Measurements from ENCODE around the gene RGSL1. TPM values are rescaled to one million over a fixed set of nuclear protein-coding genes. Genes with fewer than 3 reads are reported as not detected.

The RGSL1 gene
- not detected for total RNA-seq

DNA sequence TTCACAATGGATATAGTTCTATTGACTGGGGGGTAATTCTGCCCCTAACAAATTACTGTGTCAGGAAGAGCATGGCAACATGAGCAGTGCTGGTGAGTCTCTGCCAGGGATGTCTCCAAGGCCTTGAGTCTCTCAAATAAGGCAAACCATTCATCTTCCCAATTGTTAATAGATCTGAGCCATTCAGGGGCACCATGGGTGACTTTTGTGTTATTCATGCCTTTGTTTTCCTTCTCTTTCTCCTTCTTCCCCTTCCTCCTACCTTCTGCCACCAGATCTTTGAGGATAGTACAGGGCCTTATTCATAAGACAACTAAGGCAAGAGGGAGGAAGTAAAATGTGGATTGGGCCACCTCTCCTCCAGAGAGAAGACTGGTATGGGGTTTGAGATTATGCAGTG, at the start of gene RGSL1:
Gene RGSL1, plus strand, starts transcription at position 60 of the 400 bp plus-strand sequence. Its CDS starts 20 bp downstream, at position 80.
- no peaks in the 10 kb centered on the region for H3K4me1 ChIP-seq
- no peaks in the 10 kb centered on the region for H3K36me3 ChIP-seq
- H3K9me3 ChIP-seq, result no peaks in the 10 kb centered on the region
- no peak within 1 kb of the TSS for H3K4me3 ChIP-seq
- H3K27me3 ChIP-seq, result no peaks in the 10 kb centered on the region
- no peak for TF ChIP-seq POLR2A (IDR thresholded peaks at IDR 0.05)
- TF ChIP-seq, protein P1, sequence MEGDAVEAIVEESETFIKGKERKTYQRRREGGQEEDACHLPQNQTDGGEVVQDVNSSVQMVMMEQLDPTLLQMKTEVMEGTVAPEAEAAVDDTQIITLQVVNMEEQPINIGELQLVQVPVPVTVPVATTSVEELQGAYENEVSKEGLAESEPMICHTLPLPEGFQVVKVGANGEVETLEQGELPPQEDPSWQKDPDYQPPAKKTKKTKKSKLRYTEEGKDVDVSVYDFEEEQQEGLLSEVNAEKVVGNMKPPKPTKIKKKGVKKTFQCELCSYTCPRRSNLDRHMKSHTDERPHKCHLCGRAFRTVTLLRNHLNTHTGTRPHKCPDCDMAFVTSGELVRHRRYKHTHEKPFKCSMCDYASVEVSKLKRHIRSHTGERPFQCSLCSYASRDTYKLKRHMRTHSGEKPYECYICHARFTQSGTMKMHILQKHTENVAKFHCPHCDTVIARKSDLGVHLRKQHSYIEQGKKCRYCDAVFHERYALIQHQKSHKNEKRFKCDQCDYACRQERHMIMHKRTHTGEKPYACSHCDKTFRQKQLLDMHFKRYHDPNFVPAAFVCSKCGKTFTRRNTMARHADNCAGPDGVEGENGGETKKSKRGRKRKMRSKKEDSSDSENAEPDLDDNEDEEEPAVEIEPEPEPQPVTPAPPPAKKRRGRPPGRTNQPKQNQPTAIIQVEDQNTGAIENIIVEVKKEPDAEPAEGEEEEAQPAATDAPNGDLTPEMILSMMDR (IDR thresholded peaks at IDR 0.05), result no peak
- no peak for TF ChIP-seq POLR2AphosphoS5 (IDR thresholded peaks at IDR 0.05)
- no peak for TF ChIP-seq EP300 (IDR thresholded peaks at IDR 0.05)
- no peak for DNase-seq (ENCODE audit: low spot score in 2 of 2)
- H3K27ac ChIP-seq, result no peak within 1 kb of the TSS

DNA sequence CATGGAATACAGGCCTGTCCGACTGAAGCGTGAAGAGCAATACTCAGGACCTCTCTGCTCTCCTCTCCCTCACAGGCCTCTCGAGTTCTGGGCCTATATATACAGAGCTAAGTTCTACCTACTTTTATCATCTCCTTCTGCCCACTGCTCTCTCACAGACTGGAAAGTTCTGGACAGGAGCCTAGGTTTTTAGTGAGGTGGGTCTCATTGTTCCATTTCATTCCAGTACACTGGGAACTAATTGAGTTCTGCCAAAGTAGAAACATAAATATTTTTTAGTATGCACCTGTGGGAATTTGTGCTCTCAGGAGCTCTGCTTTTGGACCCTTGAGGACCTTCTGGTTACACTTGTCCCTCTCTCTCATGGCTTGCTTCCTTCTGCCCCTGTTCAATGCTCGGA, 49.4 kb upstream of the RGSL1 start, which contains the start of gene TEDDM1:
Gene TEDDM1, minus strand, starts transcription at position 101 of the 400 bp plus-strand sequence. CDS start 182 bp downstream, outside the sequence.
- no peak for DNase-seq (ENCODE audit: low spot score in 2 of 2)

DNA sequence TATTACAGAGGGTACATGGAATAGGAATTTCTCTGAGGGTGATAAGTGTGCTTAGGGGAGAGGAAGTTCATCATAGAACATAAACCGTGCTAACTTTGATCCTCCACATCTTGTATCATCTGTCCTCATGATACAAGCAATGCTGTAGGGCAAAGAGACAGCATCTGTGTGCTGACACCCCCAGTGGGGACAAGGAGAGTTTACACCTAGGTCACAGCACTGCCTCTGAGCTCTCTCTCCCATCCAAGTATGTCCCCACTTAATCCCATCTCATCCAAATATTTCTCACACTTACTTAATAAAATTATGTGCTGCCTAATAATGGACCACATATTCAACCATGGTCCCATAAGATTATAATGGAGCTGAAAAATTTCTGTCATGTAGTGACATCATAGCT, 45.2 kb upstream of the RGSL1 start:
- Histone ChIP-seq H3K9me3 (no peaks in the 10 kb centered on the region), H3K27ac (no peak overlapping the region), H3K4me1 (no peaks in the 10 kb centered on the region), H3K36me3 (no peaks in the 10 kb centered on the region), H3K27me3 (peaks cover 8% of the 10 kb centered on the region), H3K4me3 (no peak overlapping the region)
- no peak for TF ChIP-seq EP300 (IDR thresholded peaks at IDR 0.05)
- no peak for TF ChIP-seq POLR2AphosphoS5 (IDR thresholded peaks at IDR 0.05)
- TF ChIP-seq, protein P1 (IDR thresholded peaks at IDR 0.05), result no peak
- TF ChIP-seq POLR2A (IDR thresholded peaks at IDR 0.05), result no peak
- DNase-seq (ENCODE audit: low spot score in 2 of 2), result no peak
- 42% methylated on average over 1 of the region's 1 CpG for WGBS

More for the DNA sequence above, 49.4 kb upstream of the RGSL1 start, which contains the start of gene TEDDM1:
- Histone ChIP-seq H3K9me3 (no peaks in the 10 kb centered on the region), H3K27ac (no peak within 1 kb of the TSS), H3K4me1 (peaks cover 11% of the 10 kb centered on the region), H3K27me3 (no peaks in the 10 kb centered on the region), H3K4me3 (no peak within 1 kb of the TSS), H3K36me3 (no peaks in the 10 kb centered on the region)
- TF ChIP-seq POLR2AphosphoS5 (IDR thresholded peaks at IDR 0.05) (no peak), EP300 (IDR thresholded peaks at IDR 0.05) (no peak), POLR2A (IDR thresholded peaks at IDR 0.05) (no peak)
- TF ChIP-seq, protein P1 (IDR thresholded peaks at IDR 0.05), result no peak
- 94% methylated on average over 4 of the region's 4 CpGs for WGBS

DNA sequence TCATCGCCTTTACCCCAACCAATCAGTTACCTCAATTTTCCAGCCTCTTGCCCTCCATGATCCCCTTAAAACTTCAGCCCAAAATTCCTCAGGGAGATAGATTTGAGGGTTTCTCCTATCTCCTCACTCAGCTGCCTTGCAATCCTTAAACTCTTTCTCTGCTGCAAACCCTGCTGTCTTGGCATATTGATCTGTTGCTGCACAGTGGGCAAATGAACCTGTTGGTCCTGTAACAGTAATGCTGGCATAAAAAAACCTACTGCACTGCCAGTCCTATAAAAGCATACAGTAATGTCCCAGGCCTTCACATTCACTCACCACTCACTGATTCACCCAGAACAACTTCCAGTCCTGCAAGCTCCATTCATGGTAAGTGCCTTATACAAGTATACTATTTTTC, 44.4 kb upstream of the RGSL1 start:
- Histone ChIP-seq H3K4me3 (no peak overlapping the region), H3K27ac (no peak overlapping the region), H3K27me3 (peaks cover 8% of the 10 kb centered on the region), H3K4me1 (no peaks in the 10 kb centered on the region), H3K9me3 (no peaks in the 10 kb centered on the region), H3K36me3 (no peaks in the 10 kb centered on the region)
- WGBS, result 97% methylated on average over 1 of the region's 1 CpG
- no peak for TF ChIP-seq POLR2A (IDR thresholded peaks at IDR 0.05)
- TF ChIP-seq EP300 (IDR thresholded peaks at IDR 0.05), result no peak
- TF ChIP-seq POLR2AphosphoS5 (IDR thresholded peaks at IDR 0.05), result no peak
- TF ChIP-seq, protein P1 (IDR thresholded peaks at IDR 0.05), result no peak
- no peak for DNase-seq (ENCODE audit: low spot score in 2 of 2)

DNA sequence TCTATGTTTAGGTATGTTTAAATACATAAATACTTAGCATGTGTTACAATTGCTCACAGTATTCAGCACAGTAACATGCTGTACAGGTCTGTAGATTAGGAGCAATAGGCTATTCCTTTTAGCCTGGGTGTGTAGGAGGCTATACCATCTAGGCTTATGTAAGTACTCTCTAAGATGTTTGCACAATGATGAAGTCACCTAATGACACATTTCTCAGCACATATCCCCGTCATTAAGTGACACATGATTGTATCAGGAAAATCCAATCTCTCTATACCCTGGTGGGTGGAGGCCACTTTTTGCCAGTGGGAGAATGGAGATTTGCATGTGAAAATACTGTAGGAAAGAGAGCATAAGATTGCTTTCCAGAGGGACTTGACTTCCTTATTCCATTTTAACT, 43.9 kb upstream of the RGSL1 start:
- WGBS, result 75% methylated on average over 1 of the region's 1 CpG

More for the DNA sequence above, 43.9 kb upstream of the RGSL1 start:
- TF ChIP-seq, protein P1 (IDR thresholded peaks at IDR 0.05), result no peak
- no peak for TF ChIP-seq POLR2AphosphoS5 (IDR thresholded peaks at IDR 0.05)
- TF ChIP-seq POLR2A (IDR thresholded peaks at IDR 0.05), result no peak
- TF ChIP-seq EP300 (IDR thresholded peaks at IDR 0.05), result no peak
- Histone ChIP-seq H3K36me3 (no peaks in the 10 kb centered on the region), H3K9me3 (no peaks in the 10 kb centered on the region), H3K27ac (no peak overlapping the region), H3K27me3 (peaks cover 8% of the 10 kb centered on the region), H3K4me1 (peaks cover 2% of the 10 kb centered on the region), H3K4me3 (no peak overlapping the region)
- no peak for DNase-seq (ENCODE audit: low spot score in 2 of 2)

All from suprapubic skin (tissue), 4 donors.